WTC11 (cell line): ENCODE results near the gene D2HGDH.

Source experiments
- CREB1 ChIP-seq: sonication (generic); formaldehyde crosslinking; IDR thresholded peaks from 2 replicates; pipeline ENCODE4 v1.8.0; 2023; ENCODE audit warnings: mild to moderate bottlenecking, missing genetic modification reagents
- FOXJ3 ChIP-seq: sonication (generic); formaldehyde crosslinking; IDR thresholded peaks from 2 replicates; pipeline ENCODE4 v1.9.0; 2021; ENCODE audit warnings: missing genetic modification reagents, mild to moderate bottlenecking, borderline replicate concordance
- FOXP1 ChIP-seq: sonication (generic); formaldehyde crosslinking; IDR thresholded peaks from 2 replicates; pipeline ENCODE4 v1.8.0; 2022; ENCODE audit warnings: missing genetic modification reagents, mild to moderate bottlenecking, moderate library complexity, borderline replicate concordance
- SP1 ChIP-seq: sonication (generic); formaldehyde crosslinking; conservative IDR thresholded peaks from 2 replicates; pipeline ENCODE4 v1.8.1; 2022; ENCODE audit warnings: missing genetic modification reagents
- TF ChIP-seq, protein P1 (sequence below): fragments of 200-600 bp; IDR thresholded peaks from 2 replicates; pipeline ENCODE4 v1.8.0; 2022; ENCODE audit warnings: antibody characterized with exemption
- TF ChIP-seq, protein P2 (sequence below): sonication (generic); formaldehyde crosslinking; IDR thresholded peaks from 2 replicates; pipeline ENCODE4 v1.8.1; 2023; ENCODE audit warnings: mild to moderate bottlenecking, missing genetic modification reagents
- TF ChIP-seq, protein P3 (sequence below): sonication (generic); formaldehyde crosslinking; IDR thresholded peaks from 2 replicates; pipeline ENCODE4 v1.8.1; 2023; ENCODE audit warnings: mild to moderate bottlenecking, missing genetic modification reagents, moderate library complexity

- no peak for TF ChIP-seq CREB1 (CRISPR knock-in tag)
- no peak for TF ChIP-seq FOXJ3 (CRISPR knock-in tag)
- TF ChIP-seq, protein P1, sequence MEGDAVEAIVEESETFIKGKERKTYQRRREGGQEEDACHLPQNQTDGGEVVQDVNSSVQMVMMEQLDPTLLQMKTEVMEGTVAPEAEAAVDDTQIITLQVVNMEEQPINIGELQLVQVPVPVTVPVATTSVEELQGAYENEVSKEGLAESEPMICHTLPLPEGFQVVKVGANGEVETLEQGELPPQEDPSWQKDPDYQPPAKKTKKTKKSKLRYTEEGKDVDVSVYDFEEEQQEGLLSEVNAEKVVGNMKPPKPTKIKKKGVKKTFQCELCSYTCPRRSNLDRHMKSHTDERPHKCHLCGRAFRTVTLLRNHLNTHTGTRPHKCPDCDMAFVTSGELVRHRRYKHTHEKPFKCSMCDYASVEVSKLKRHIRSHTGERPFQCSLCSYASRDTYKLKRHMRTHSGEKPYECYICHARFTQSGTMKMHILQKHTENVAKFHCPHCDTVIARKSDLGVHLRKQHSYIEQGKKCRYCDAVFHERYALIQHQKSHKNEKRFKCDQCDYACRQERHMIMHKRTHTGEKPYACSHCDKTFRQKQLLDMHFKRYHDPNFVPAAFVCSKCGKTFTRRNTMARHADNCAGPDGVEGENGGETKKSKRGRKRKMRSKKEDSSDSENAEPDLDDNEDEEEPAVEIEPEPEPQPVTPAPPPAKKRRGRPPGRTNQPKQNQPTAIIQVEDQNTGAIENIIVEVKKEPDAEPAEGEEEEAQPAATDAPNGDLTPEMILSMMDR = no peak
- no peak for TF ChIP-seq FOXP1 (CRISPR knock-in tag)
- TF ChIP-seq SP1 (CRISPR knock-in tag) = no peak
- TF ChIP-seq, protein P2, sequence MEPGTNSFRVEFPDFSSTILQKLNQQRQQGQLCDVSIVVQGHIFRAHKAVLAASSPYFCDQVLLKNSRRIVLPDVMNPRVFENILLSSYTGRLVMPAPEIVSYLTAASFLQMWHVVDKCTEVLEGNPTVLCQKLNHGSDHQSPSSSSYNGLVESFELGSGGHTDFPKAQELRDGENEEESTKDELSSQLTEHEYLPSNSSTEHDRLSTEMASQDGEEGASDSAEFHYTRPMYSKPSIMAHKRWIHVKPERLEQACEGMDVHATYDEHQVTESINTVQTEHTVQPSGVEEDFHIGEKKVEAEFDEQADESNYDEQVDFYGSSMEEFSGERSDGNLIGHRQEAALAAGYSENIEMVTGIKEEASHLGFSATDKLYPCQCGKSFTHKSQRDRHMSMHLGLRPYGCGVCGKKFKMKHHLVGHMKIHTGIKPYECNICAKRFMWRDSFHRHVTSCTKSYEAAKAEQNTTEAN (CRISPR knock-in tag) = no peak
- TF ChIP-seq, protein P3, sequence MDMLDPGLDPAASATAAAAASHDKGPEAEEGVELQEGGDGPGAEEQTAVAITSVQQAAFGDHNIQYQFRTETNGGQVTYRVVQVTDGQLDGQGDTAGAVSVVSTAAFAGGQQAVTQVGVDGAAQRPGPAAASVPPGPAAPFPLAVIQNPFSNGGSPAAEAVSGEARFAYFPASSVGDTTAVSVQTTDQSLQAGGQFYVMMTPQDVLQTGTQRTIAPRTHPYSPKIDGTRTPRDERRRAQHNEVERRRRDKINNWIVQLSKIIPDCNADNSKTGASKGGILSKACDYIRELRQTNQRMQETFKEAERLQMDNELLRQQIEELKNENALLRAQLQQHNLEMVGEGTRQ (CRISPR knock-in tag) = no peak
Observed at GRCh38 chr2:241777686-241778627, 43.5 kb downstream of the D2HGDH start.
